GM19035 (cell line): ENCODE data around the gene LRTM2.

Experiments
- ATAC-seq: cut with Tn5 transposase; IDR thresholded peaks from one replicate; pipeline ENCODE4 v1.9.1; 2021; ENCODE audit not compliant: unreplicated experiment

LRTM2 gene

DNA sequence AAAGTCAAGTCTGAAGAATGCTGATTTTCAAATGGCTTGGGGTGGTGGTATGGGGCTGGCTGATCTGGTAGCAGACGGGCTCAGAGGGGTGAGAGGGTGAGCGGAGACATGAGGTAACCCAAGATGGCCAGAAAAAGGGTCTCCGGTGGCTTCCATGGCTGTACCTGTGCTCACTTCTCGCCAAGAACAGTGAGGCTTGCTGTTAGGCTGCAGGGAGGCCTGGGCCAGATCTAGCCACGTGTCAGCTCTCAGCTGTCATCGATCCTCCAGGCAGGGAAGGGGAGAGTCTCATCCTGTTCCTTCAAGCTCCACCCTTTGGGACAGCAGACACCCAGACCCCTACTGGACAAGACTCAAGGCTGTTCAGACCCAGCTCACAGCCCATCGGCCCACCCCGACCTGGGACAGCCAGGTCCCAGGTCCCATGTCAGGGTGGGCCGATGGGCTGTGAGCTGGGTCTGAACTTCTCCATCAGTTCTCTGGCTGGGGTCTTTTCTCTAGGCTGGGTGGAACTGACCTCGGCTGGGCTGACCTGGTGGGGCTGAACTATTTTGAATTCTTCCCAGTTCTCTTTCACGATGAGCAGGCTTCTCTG lies 9.0 kb downstream of the LRTM2 start:
- ATAC-seq: no peak

GRCh38 chr12:1830401-1830845 lies 10.1 kb downstream of the LRTM2 start:
- ATAC-seq: no peak

GRCh38 chr12:1830981-1831963 lies 10.9 kb downstream of the LRTM2 start:
- ATAC-seq: no peak

- no peak for ATAC-seq
These were observed 12.6 kb downstream of the LRTM2 start for GRCh38 chr12:1832801-1833595.

DNA sequence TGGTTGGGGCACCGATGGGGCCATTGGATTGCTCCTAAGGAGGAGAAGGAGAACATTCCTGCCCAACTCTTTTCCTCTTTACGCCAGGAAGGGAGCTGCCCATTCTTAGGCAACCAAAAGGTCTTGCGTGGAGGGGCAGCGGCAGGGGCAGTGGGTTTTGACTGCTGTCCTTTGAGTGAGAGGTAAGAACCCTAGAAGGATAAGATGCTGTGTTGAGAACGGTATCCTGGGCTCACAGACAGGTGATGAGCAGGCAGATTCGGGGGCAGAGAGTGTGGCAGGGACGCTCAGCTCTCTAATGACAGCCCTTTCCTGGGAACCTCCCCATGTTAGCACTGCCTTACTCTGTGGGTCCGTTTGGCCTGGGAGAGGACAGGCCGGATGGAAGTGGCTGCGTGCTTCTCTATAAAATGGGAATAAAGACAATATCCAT lies 13.2 kb downstream of the LRTM2 start:
- no peak for ATAC-seq

GRCh38 chr12:1834186-1834925 lies 14.0 kb downstream of the LRTM2 start:
- no peak for ATAC-seq

DNA sequence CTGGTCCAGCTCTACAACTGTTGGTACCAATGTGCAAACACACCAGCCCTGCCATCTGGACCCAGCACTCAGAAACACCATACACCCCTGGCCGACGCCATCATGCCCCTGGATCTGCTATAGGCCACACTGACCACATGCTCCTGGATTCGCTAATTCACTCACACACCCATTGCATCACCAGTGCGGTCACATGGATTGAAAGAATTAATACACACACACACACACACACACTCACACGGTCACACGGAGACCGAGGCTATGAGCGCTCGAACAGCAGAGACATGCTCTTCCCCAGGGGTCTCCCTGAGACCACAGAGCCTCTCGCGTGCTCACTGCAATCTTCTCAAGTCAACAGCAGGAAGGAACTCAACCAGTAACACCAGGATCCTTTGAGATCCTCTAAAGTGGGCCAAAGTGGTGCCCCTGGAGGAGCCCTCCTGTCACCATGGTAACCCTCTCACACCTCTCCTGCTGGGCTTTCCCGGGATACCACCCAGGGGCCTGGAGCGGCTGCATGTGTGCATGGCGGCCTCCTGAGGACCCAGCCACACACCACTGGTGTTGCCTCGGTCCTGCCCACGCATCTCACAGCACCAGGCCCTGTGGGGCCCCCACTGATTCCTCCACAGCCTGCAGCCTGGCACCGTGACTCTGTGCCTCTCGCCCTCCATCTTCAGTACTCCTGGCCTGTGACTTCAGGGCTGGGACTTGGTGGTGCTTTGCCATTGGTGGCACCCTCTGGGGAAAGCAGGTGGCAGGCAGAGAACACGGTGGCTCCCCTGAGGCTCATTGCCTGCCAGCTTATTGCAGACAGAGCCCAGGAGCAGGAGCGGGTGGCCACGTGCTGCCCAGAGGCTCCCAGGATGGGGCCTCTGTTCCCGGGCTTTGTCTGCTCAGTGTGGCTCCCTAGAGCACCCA lies 15.1 kb downstream of the LRTM2 start:
- ATAC-seq: no peak

DNA sequence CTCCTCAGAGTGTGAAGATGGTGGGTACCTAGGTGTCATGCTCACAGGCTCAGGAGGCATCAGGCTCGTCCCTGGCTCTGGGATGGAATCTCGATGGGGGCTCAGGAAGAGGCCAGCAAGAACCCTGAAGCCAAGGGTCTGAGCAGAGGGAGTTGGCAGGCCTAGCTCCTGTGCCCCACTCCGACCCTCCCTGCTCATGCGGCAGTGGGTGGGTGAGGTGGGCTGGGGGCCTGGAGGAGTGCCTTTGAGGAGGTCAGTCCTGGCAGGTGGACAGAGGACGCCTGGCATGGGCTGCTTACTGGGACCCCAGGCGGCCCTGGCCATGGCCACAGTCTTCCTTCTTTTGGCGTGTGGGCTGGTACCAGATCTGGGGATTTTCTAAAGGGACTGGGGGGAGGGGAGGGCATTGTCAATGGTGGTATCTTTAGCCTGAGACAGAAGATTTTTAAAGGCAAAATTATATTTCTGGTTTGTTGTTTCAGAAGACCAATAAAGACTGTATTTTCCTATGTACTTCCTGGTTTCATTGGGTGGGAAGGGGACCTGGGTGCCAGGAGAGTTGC lies 16.0 kb downstream of the LRTM2 start:
- ATAC-seq: no peak

GRCh38 chr12:1836854-1837421 lies 16.6 kb downstream of the LRTM2 start:
- no peak for ATAC-seq

GRCh38 chr12:1837541-1838204 lies 17.3 kb downstream of the LRTM2 start:
- no peak for ATAC-seq

GRCh38 chr12:1838205-1838993 lies 18.0 kb downstream of the LRTM2 start:
- no peak for ATAC-seq

GRCh38 chr12:1838994-1839365 lies 18.6 kb downstream of the LRTM2 start:
- no peak for ATAC-seq

DNA sequence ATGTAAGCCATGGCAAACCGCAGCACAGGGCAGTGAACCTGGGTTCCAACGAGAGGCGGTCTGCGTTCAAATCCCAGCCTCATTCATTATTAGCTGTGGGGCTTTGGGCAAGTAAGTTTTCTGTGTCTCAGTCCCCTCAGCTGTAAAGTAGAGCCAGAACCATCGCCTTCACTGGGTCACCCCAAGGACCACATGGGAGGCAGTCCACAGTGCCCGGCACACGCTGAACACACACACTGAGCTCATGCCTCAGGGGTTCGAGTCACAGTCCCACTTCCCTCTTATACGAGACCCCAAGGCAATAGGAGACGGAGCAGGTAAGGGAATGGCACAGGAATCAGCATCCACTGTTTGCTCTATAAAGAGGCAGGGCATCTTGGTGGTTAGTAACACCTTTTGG lies 19.1 kb downstream of the LRTM2 start:
- no peak for ATAC-seq

DNA sequence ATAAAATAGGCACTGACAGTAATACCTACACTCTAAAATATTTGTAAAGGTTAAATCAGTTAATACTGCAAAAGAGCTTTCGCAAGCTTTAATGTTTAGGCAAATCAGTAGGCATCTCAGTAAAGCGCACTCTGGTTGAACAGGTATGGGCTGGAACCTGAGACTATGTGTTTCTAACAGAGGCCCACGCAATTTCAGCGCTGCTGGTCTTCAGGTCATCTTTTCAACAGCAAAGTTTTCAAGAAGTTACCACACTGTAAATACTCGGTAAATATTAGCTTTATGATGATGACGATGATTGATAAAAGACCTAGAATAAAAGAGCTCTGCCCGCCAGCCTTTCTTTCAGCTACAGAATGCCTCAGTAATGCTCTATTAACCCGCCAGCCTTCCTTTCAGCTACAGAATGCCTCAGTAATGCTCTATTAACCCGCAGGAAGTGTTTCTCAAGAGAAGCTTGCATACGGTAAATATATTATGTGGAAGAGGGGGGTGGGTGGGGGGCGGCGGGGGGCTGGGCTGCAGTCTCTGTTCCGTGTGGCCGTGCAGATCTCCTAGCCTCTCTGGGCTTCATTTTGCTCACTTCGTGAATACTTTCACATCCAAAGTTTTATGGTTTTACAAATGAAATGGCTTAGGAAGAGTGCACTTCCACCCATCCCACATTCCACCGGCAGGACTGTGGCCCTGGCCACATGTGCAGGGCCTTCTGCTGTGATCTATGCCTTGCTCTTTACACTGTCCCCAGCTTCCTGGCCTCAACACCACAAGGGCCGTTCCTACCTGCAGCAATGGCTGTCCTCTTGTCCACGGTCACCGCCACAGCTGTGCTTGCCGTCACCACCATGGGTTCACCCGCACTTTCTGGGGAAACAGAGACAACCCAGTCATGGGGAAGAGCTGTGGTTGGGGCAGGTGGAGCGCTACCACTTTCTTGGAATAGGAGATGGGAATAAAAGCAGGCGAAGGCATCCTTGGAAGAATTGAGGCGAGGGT lies 19.9 kb downstream of the LRTM2 start:
- ATAC-seq: no peak

GRCh38 chr12:1840981-1841425 lies 20.6 kb downstream of the LRTM2 start:
- no peak for ATAC-seq

DNA sequence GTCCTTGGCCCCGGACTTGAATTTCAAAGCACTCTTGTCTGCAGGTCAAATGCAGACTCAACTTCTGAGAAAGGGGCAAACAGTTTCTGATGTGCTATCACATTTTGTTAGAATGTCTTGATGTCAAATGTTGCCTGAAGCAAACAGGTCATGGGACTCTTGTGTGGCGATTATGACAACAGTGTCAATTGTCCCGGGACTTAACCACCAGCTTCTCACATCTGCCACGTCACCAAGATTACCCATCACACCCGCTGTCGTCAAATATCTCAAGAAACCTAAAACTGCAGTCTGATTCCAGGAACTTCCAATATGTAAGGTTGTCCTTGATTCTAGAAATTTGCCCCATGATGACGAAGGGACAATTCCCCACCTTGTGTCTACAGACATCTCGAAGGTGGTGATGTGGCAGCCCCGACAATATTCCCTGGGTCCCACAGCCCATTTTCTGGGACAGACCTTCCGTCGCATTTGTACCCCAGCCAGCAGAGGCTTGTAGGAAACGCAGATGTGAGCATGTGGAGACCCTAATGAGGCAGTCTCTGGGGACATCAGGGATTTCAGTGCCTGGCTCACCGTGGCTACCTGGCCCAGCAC lies 21.3 kb downstream of the LRTM2 start:
- no peak for ATAC-seq
